HepG2 (cell line): ENCODE measurements around the gene MEP1B. TPM values are rescaled to one million over a fixed set of nuclear protein-coding genes. Genes with fewer than 3 reads are reported as not detected.

Experiments used
- ARNT2 ChIP-seq: sonication (generic); formaldehyde crosslinking; IDR thresholded peaks from 2 replicates; pipeline ENCODE4 v1.8.0; 2022; ENCODE audit warnings: mild to moderate bottlenecking, low read depth, missing genetic modification reagents, moderate library complexity
- DZIP1 ChIP-seq: sonication (generic); formaldehyde crosslinking; IDR thresholded peaks from 2 replicates; pipeline ENCODE4 v1.5.0; 2020; ENCODE audit warnings: mild to moderate bottlenecking, missing genetic modification reagents
- HDAC6 ChIP-seq: fragments of 200-600 bp; sonication (generic); IDR thresholded peaks from 2 replicates; pipeline ENCODE4 v1.7.0; 2017; ENCODE audit warnings: mild to moderate bottlenecking, antibody characterized with exemption, low read length, low read depth
- HIC2 ChIP-seq: sonication (generic); formaldehyde crosslinking; IDR thresholded peaks from 2 replicates; pipeline ENCODE4 v1.9.0; 2022; ENCODE audit warnings: low read depth, missing genetic modification reagents
- MED13 ChIP-seq: sonication (generic); formaldehyde crosslinking; IDR thresholded peaks from 2 replicates; pipeline ENCODE4 v1.5.0; 2020; ENCODE audit warnings: missing genetic modification reagents
- MEIS2 ChIP-seq: sonication (generic); formaldehyde crosslinking; IDR thresholded peaks from 2 replicates; pipeline ENCODE4 v1.9.0; 2021; ENCODE audit warnings: mild to moderate bottlenecking, missing genetic modification reagents
- REST ChIP-seq, 2 experiments: IDR thresholded peaks; 2 replicates each; pipeline ENCODE4 v1.6.1; 2011 to 2012; ENCODE audit warnings: low read length in 2 of 2, borderline replicate concordance in 1 of 2, low read depth in 1 of 2, mild to moderate bottlenecking in 1 of 2, moderate library complexity in 1 of 2
- RFX1 ChIP-seq: fragments of 450-650 bp; IDR thresholded peaks from 2 replicates; pipeline ENCODE4 v1.6.1; 2017
- SIX4 ChIP-seq: sonication (generic); formaldehyde crosslinking; IDR thresholded peaks from 2 replicates; pipeline ENCODE4 v1.4.0; 2020; ENCODE audit warnings: missing genetic modification reagents
- ZBTB7A ChIP-seq: sonication (generic); formaldehyde crosslinking; IDR thresholded peaks from 2 replicates; pipeline ENCODE4 v1.8.0; 2022; ENCODE audit warnings: mild to moderate bottlenecking, missing genetic modification reagents
- ZNF383 ChIP-seq: sonication (generic); formaldehyde crosslinking; IDR thresholded peaks from 2 replicates; pipeline ENCODE4 v1.4.0; 2020; ENCODE audit warnings: missing genetic modification reagents, mild to moderate bottlenecking, borderline replicate concordance
- ZNF432 ChIP-seq: sonication (generic); formaldehyde crosslinking; IDR thresholded peaks from 2 replicates; pipeline ENCODE4 v1.5.0; 2020; ENCODE audit warnings: missing genetic modification reagents, mild to moderate bottlenecking, borderline replicate concordance
- ZNF614 ChIP-seq: IDR thresholded peaks from 2 replicates; pipeline ENCODE4 v1.6.1; 2018; ENCODE audit warnings: missing biosample characterization, missing genetic modification reagents, inconsistent platforms, borderline replicate concordance
- ZNF687 ChIP-seq: sonication (generic); formaldehyde crosslinking; IDR thresholded peaks from 2 replicates; pipeline ENCODE4 v1.5.1; 2020; ENCODE audit warnings: mild to moderate bottlenecking, missing genetic modification reagents, moderate library complexity
- ZNF691 ChIP-seq: sonication (generic); formaldehyde crosslinking; IDR thresholded peaks from 2 replicates; pipeline ENCODE4 v1.4.0; 2020; ENCODE audit warnings: missing genetic modification reagents, low read depth, mild to moderate bottlenecking, borderline replicate concordance
- ZNF768 ChIP-seq: sonication (generic); formaldehyde crosslinking; IDR thresholded peaks from 2 replicates; pipeline ENCODE4 v1.4.0; 2020; ENCODE audit warnings: missing genetic modification reagents
- polyA plus RNA-seq, 8 experiments: library from polyadenylated mRNA; depleted of rRNA in 3 of 8; stranded (reverse) in 7 of 8; unstranded in 1 of 8; fragments of >200 nt; fragmentation: Illumina TruSeq in 4 of 8; extraction: Trizol in 4 of 8; gene quantifications; 2 replicates each; pipeline versions ENCODE4 v1.2.1 to v1.2.3, GENCODE V29; 2011 to 2016; ENCODE audit warnings: low read depth in 4 of 8, missing spikeins in 1 of 8, mixed read lengths in 1 of 8; ENCODE audit not compliant: insufficient read depth in 1 of 8
- total RNA-seq, 5 experiments: library from RNA; depleted of rRNA; stranded (reverse); fragments of >200 nt; fragmentation: Illumina TruSeq; extraction: Trizol; gene quantifications; 2 replicates each; pipeline ENCODE4 v1.2.3, GENCODE V29; 2016; ENCODE audit warnings: low read depth in 1 of 5

Gene MEP1B
- total and polyA plus RNA-seq, 2 of the 13 experiments (the other 11 are each of a cell fraction or from before 2014, with no cell fraction given), result not detected

GRCh38 chr18:32158108-32158624, 31.7 kb upstream of the MEP1B start (continued):
- TF ChIP-seq ZBTB7A (no peak), SIX4 (CRISPR knock-in tag) (0 out of 2 replicates have a peak, but pooled peaks have one; percentile 46), HIC2 (CRISPR knock-in tag) (no peak), ZNF383 (CRISPR knock-in tag) (no peak), DZIP1 (CRISPR knock-in tag) (no peak), HDAC6 (no peak), MED13 (no peak), ZNF432 (CRISPR knock-in tag) (no peak), ZNF614 (CRISPR knock-in tag) (no peak), ZNF687 (CRISPR knock-in tag) (no peak), REST (IDR thresholded peaks at IDR 0.05; ENCODE audit: borderline replicate concordance in 1 of 2, low read depth in 1 of 2, low read length in 2 of 2) (no peak), ZNF691 (no peak), ZNF768 (CRISPR knock-in tag) (no peak), RFX1 (no peak), ARNT2 (CRISPR knock-in tag) (no peak), MEIS2 (CRISPR knock-in tag) (no peak)
